NCI-H2081 (cell line): Measurements from ENCODE around the gene JAZF1.
"Not testable (repeated sequence)": the region's sequence is repeated elsewhere in the genome, so short reads cannot be mapped to it uniquely, and the experiment has no call there.

Source experiments
- DNase-seq, 2 experiments: peaks; one replicate each; lab custom pipeline; 2025; lab: John Stamatoyannopoulos, UW

Gene JAZF1

DNA sequence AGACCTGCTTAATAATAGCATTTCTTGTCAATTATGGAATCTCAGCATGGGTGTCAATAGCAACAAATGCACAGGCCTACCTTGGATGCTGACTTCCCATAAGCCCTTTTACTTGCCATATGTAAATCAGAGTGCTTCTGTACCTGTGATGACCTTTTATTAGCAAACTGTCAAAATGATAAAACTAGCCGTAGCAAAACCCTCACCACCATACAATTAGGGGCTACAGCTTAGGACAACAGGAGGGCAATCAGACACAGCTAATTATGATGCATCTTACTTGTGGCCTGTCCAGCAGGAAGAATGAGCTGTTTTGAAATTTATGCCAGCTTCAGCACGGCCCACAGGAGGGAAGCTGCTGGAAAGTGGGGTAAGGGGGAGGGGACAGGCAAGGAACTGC, 239.1 kb downstream of the JAZF1 start:
- DNase-seq, result no peak

DNA sequence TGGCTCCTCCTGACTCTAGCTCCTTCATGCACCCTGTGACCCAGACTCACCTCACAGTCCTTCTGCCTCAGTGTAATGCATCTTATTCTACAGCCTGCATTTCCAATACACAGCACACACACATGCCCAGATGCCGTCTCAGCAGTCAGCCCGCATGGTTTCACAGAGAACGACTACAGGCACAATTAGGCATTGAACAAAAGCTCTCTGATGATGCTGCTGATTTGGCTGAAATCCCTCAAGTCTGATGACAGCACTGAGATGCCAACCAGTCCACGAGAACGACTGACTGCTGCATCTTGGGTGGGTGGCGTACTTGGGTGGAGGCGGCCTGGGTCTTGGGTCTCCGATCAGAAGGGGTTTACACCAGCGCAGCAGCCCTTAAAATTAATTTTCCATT, 240.3 kb downstream of the JAZF1 start:
- DNase-seq, result no peak

DNA sequence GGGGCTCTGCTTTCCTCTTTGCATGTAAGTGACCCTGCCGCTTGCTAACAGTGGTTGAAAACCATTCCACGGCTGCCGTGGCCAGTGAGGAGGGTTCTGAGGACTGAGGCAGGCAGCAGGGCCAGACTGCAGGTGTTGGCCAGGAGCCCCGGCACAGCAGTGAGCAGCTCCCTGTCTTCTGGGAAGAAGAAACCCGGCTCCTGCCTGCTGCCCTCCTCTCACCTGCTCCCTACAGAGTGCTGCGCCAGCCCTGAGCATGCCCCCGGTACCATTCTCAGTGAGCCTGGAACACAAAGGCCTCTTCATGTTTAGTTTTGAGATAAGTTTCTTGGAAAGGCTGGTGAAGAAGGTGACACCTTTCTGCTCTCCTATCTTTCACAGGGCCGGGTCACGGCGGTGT, 240.7 kb downstream of the JAZF1 start:
- no peak for DNase-seq

GRCh38 chr7:27936768-27937102, 243.9 kb downstream of the JAZF1 start:
- no peak for DNase-seq

DNA sequence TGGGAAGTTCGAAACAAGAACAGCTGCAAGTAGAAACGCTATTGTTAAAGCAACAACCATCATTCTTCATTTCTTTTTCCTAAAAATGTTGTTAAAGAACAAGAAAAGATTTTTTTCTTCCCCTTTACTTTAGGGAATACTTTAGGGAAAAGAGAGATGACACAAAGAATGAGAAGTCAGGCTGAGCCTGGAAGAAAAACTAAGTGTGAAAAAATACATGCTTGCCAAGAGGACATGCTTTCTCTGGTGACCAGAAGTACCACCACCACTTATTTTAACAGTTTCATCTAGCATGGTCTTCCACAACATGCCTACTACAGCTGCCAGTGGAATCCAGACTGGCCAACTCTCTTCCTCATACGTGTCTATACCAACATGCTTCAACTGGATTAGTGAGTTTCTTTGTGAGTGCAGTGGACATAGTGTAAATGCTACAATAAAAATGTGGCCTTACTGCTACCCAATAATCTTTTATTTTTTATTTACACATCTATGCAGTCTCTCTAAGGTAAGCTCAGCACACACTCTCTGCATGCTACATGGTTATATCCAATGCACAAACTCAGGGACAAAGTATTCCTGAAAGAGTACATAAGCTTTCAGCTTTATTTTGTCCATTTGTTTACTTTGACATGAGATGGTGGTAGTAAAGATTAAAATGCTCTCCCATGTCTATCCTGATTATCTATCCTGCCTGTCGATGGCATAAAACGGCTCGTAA, 244.4 kb downstream of the JAZF1 start:
- DNase-seq, result no peak

- DNase-seq, result peak; percentile 2 to 45
Observed at GRCh38 chr7:27933671-27934565, 246.7 kb downstream of the JAZF1 start.

- DNase-seq, result no peak
Observed at GRCh38 chr7:27930910-27931476, 249.6 kb downstream of the JAZF1 start.

DNA sequence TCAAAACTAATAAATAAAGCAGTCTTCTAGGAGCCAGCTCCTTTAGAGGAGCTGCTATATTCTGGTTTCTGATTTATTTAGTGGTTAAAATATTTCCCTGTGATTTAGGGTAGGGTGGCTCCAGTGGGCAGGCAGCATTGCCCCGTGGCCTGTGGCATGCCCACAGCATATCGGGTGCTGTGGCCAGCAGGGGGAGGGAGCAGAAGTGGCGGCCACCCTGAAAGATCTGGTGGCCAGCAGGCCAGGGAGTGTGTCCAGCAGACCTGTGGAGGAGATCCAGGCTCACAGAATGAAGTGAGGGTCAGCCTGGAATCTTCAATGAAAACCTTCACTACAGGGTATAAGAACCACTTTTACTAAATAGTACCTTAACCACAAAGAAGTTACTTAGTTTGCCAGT, 251.5 kb downstream of the JAZF1 start:
- no peak for DNase-seq

DNA sequence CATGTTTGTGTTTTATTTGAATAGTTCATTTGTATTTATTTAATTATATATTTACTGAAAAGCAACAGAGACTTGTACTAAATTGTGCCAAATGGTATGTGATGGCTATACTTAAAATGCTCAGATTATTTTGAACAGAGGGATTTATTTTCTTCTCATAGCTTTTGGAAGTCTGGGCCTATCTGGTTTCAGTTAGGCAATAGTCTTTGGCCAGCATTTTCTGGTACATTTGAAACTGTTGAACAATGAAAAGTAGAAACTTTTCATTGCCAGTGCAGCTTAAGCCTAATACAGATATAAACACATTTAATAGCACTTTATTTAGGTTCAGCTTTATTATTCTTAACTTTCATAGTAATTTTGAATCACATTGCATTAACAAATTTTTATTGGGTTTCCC, 252.6 kb downstream of the JAZF1 start:
- no peak for DNase-seq

GRCh38 chr7:27925573-27926201, 254.9 kb downstream of the JAZF1 start:
- DNase-seq, result no peak

GRCh38 chr7:27923642-27923980, 257.0 kb downstream of the JAZF1 start:
- no peak for DNase-seq

DNA sequence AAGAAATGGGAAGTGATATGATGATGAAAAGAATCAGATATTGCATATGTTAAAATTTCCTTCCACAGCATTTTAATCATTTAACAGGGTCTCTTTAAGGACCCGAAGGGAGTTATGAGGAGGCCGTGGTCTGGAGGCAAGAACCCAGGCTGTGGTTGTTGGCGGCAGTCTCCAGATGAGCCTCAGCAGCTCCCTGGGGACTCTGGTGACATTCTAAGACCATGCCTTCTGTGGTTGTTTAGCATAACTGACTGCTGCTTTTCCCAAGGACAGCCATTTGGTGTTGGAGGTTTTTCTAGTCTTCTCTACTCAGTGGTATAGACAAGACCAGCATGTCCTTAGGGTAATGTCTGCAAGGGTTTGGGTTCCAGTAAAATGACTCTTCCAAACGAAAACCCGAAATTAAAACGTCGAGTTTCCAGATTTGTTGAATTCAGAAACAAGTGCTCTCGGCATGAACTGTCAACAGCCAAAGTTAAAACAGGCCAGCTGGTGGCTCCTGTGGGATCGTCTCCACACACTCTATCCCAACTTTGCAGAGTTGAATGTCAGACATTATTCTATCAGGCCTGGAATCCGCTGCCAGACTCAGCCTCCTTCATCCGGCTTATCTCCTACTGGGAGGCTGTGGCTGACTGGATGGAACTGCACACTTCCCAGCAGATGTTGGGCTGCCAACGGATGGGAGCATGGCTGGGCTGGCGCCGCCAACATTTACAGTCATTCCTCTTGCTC, 257.5 kb downstream of the JAZF1 start:
- DNase-seq, result no peak

GRCh38 chr7:27922389-27922788, 258.2 kb downstream of the JAZF1 start:
- DNase-seq, result not testable (repeated sequence)

DNA sequence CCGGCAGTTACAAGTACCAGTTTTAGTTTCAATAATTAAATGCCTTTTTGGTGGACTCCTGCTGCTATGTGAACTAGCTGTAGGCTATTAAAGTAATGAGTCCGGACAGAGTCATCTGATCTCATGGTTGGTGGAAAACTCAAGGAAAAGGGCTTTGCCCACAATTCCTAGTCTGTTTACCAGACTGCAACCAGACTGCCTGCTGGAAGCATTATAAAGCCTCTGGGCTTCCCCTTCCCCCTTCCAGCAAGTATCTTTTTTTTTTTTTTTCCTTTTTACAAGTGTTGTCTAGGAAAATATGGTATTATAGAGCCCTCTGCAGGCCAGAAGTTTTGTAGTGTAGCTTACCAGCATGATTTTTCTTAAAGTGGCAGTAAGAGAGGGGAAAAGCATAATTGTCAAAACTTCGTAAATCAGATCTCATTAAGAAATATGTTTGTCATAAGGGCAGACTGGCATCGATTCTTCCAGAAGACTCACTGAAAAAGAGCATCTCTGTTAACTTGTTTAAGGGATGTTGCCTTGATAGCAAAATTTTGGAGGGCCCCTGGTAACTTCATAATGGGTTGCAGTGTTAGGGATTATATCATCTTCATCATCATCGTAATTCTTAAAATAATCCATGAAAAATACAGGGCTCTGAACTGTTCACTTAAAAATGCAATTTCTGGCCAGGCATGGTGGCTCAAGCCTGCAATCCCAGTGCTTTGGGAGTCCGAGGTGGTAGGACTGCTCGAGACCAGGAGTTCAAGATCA, 259.3 kb downstream of the JAZF1 start:
- DNase-seq, result peak; percentile 64 to 75

DNA sequence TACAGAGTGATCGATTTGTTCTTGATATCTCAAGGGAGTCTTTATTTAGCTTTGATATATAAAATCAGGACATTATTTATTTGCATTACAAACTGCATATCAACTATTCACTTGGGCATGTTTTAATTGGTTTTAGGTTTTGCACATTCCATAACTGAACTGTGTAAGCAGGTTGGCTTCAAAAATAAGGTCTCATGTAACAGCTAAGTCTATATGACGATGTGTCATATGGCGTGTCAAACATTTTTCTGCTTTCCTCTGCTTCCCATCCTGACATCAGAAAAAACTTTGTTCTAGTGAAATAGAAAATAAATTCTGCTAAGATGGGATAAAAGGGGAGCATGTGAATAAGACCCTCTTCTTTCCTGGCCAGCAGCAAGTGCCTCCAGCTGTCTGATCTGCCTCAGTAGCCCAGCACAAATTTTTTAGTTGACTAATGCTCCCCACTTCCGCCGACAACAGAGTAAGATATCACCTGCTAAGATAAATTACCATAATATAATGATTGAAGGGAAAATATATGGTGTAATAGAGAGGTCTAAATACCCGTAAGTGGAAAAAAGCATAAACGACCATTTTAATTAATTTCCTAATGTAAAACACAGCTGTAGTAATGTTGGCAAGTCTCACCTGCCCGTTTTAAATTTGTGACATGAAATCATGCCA, 260.2 kb downstream of the JAZF1 start:
- no peak for DNase-seq

DNA sequence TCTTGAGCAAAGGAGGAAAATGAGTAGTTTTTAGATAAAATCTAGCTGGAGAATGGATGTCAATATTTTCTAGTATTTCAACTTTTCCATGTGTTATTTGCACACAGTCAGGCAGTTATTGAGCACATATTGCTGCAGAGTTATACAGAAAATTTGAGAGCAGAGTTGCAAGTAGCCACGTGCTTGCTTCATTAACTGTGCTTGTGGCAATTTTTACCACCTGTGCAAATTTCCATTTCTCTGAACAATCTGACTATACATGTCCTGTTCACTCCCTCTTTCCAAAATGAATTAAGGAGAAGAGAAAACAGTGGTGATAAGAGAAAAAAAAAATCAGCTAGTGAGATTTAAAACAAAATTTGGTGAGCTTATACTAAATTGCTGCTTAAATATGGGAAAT, 262.1 kb downstream of the JAZF1 start:
- DNase-seq, result no peak

DNA sequence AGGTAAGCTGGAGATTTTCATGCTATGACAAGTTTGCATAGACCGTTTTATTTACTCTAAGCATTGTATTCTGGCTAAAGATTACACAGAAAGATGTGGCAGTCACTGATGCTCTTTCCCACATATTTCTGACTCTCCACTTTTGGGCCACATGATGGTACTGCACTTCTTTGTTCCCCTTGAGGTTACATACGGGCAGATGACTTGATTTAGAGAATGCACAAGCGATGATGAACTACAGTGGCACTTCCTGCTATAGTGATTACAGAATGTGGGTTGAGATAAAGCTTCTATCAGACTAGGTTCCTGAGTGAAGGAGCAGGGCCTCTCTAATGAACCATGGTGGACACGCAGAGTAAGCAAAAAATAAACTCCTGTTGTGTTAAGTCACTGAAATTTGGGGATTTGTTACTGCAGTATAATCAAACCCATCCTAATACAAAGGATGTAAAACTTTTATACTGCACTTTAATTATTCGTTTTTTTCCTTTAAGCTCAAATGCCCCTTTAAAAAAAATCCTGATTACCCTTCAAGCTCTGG, 262.8 kb downstream of the JAZF1 start:
- DNase-seq, result no peak

DNA sequence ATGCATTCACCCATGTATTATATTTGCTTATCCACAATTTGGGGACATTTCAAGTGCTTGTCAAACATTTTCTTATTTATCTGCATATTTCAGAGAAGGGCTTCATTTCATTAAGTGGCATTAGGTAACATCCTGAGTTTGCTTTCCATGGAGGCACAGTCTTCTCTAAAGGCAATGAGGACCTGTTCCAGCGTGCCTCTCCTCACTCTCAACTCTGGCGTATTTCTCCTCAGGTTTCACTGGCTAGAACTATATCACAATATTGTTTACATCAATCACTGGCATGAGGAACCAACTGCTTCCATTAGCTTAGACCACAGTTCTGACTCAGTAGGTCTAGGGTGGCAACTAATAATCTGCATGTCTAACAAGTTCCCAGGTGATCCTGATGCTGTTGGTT, 263.5 kb downstream of the JAZF1 start:
- no peak for DNase-seq

- no peak for DNase-seq
Observed at GRCh38 chr7:27916372-27916771, 264.2 kb downstream of the JAZF1 start.

DNA sequence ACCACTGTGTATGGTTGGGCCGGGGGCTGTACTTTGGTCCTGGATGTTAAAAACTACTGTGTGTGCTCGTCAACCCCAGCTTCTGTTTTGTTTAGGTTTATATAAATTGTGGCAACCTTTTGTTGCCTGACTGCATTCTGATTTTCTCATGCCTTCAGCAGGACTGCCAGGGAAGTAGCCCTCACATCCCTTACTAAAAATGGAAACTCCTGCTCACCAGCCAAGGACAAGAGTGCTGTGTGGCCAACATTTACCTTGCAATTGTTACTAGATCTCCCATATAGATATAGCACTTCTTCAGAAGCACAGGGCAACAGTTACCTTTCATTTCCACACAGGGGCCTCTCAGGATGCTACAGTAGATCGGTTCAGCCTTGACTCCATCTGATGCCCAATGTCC, 266.2 kb downstream of the JAZF1 start:
- no peak for DNase-seq

DNA sequence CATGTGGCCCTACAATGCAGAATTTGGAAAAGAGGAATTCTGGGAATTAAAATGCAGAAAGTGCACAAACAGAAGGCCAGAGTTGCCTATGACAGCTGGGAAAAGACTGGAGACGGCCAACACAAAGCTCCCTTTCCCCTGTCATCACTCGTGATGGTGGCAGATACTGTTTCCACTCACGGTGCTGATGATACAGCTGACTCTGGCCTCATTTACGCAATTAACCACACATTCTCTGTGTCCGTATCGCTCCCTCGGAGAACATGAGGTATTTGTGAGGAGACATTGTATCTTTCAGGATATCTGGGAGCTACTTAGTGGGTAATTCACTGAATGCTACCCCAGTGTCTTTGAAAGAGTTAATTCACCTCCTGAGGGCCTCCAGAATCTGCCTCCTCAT, 267.8 kb downstream of the JAZF1 start:
- no peak for DNase-seq
